ENCODE measurements around the gene GON4L. TPM values are rescaled to one million over a fixed set of nuclear protein-coding genes. Genes with fewer than 3 reads are reported as not detected.

GON4L gene
- total RNA-seq, 1 donor from 2014 or later = 49.5 TPM

- TF ChIP-seq, protein P1, sequence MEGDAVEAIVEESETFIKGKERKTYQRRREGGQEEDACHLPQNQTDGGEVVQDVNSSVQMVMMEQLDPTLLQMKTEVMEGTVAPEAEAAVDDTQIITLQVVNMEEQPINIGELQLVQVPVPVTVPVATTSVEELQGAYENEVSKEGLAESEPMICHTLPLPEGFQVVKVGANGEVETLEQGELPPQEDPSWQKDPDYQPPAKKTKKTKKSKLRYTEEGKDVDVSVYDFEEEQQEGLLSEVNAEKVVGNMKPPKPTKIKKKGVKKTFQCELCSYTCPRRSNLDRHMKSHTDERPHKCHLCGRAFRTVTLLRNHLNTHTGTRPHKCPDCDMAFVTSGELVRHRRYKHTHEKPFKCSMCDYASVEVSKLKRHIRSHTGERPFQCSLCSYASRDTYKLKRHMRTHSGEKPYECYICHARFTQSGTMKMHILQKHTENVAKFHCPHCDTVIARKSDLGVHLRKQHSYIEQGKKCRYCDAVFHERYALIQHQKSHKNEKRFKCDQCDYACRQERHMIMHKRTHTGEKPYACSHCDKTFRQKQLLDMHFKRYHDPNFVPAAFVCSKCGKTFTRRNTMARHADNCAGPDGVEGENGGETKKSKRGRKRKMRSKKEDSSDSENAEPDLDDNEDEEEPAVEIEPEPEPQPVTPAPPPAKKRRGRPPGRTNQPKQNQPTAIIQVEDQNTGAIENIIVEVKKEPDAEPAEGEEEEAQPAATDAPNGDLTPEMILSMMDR (IDR thresholded peaks at IDR 0.05) = no peak
- intact Hi-C loops (cut with DNase I) = no loop called here
- Histone ChIP-seq H3K36me3 (peaks cover 8% of the 10 kb centered on the region), H3K27me3 (no peaks in the 10 kb centered on the region), H3K4me1 (no peaks in the 10 kb centered on the region), H3K27ac (no peak overlapping the region), H3K4me3 (no peak overlapping the region), H3K9me3 (no peaks in the 10 kb centered on the region)
- ATAC-seq (no peak), DNase-seq (no peak)
These were observed 25.6 kb downstream of the GON4L start for GRCh38 chr1:155831279-155831976.

GRCh38 chr1:155827450-155827849 is 29.6 kb downstream of the GON4L start:
- H3K36me3 ChIP-seq = peaks cover 46% of the 10 kb centered on the region
- no peak for DNase-seq
- H3K27ac ChIP-seq = no peak overlapping the region
- H3K4me3 ChIP-seq = no peak overlapping the region
- ATAC-seq = no peak
- H3K4me1 ChIP-seq = no peaks in the 10 kb centered on the region
- TF ChIP-seq, protein P1 (IDR thresholded peaks at IDR 0.05) = no peak
- intact Hi-C loops (cut with DNase I) = no loop called here
- no peaks in the 10 kb centered on the region for H3K27me3 ChIP-seq
- no peaks in the 10 kb centered on the region for H3K9me3 ChIP-seq

- H3K27me3 ChIP-seq = no peaks in the 10 kb centered on the region
- ATAC-seq (no peak), DNase-seq (no peak)
- intact Hi-C loops (cut with DNase I) = no loop called here
- peaks cover 99% of the 10 kb centered on the region for H3K36me3 ChIP-seq
- no peaks in the 10 kb centered on the region for H3K9me3 ChIP-seq
- no peak overlapping the region for H3K27ac ChIP-seq
- TF ChIP-seq, protein P1 (IDR thresholded peaks at IDR 0.05) = no peak
- no peaks in the 10 kb centered on the region for H3K4me1 ChIP-seq
- H3K4me3 ChIP-seq = no peak overlapping the region
These were observed 40.7 kb downstream of the GON4L start for GRCh38 chr1:155816351-155816750.

- ATAC-seq (no peak), DNase-seq (no peak)
- Histone ChIP-seq H3K27me3 (no peaks in the 10 kb centered on the region), H3K36me3 (peaks cover 86% of the 10 kb centered on the region), H3K4me3 (no peak overlapping the region), H3K27ac (no peak overlapping the region), H3K4me1 (no peaks in the 10 kb centered on the region), H3K9me3 (no peaks in the 10 kb centered on the region)
- intact Hi-C loops (cut with DNase I) = no loop called here
- TF ChIP-seq, protein P1 (IDR thresholded peaks at IDR 0.05) = no peak
These were observed 43.3 kb downstream of the GON4L start for GRCh38 chr1:155813672-155814071.

GRCh38 chr1:155812878-155813277 is 44.1 kb downstream of the GON4L start:
- no peak overlapping the region for H3K27ac ChIP-seq
- ATAC-seq = no peak
- H3K27me3 ChIP-seq = no peaks in the 10 kb centered on the region
- peaks cover 85% of the 10 kb centered on the region for H3K36me3 ChIP-seq
- TF ChIP-seq, protein P1 (IDR thresholded peaks at IDR 0.05) = no peak
- intact Hi-C loops (cut with DNase I) = no loop called here
- no peaks in the 10 kb centered on the region for H3K4me1 ChIP-seq
- no peaks in the 10 kb centered on the region for H3K9me3 ChIP-seq
- no peak overlapping the region for H3K4me3 ChIP-seq
- no peak for DNase-seq

DNA sequence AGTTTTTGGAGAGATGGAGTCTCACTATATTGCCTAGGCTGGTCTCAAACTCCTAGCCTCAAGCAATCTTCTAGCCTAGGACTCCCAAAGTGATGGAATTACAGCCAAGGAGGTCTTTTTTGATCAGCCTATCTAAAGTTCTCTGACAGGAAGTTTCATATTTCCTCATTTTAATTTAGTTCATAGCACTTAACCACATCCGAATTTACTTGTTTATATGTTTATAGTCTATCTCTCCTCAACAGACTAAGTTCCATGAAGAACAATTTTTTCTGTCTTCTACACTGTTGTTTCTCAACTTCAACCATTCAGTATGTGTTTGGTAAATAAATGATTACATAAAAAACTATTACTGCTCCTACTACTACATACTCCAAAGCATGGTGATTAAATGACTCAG is 47.9 kb downstream of the GON4L start:
- TF ChIP-seq, protein P1 (IDR thresholded peaks at IDR 0.05) = no peak
- H3K27ac ChIP-seq = no peak overlapping the region
- H3K9me3 ChIP-seq = no peaks in the 10 kb centered on the region
- H3K4me1 ChIP-seq = no peaks in the 10 kb centered on the region
- intact Hi-C loops (cut with DNase I) = no loop called here
- no peak for ATAC-seq
- no peak for DNase-seq
- peaks cover 80% of the 10 kb centered on the region for H3K36me3 ChIP-seq
- no peaks in the 10 kb centered on the region for H3K27me3 ChIP-seq
- no peak overlapping the region for H3K4me3 ChIP-seq
